T-cell (primary cell): Measurements from ENCODE around the gene APOC3. TPM values are rescaled to one million over a fixed set of nuclear protein-coding genes. Genes with fewer than 3 reads are reported as not detected.

Experiments used
- ATAC-seq, 4 experiments: fragments of 200-7000 bp in 3 of 4; fragments of 150-1000 bp in 1 of 4; cut with Tn5 transposase; replicated peaks in 1 of 4; 1 replicate in 3 of 4; 2 replicates in 1 of 4; pipeline ENCODE4 v1.10.0; 2021; ENCODE audit warnings: moderate library complexity in 3 of 4, mild to moderate bottlenecking in 2 of 4, moderate number of reproducible peaks in 1 of 4
- CTCF ChIA-PET, 2 donors: fragments of 300-600 bp; sonication (Branson Sonifier 250); formaldehyde crosslinking; loops; one replicate each; lab custom pipeline; 2022; ENCODE audit warnings: antibody characterized with exemption in 2 of 2; lab: Charles Lee
- POLR2A ChIA-PET, 2 donors: fragments of 300-600 bp; sonication (Branson Sonifier 250); formaldehyde crosslinking; loops; one replicate each; lab custom pipeline; 2022; ENCODE audit warnings: antibody characterized with exemption in 2 of 2; lab: Charles Lee
- DNase-seq, 35 experiments: peaks; one replicate each; pipeline versions ENCODE4 v3.0.0 to v3.0.0-alpha.2; 2013 to 2023
- H3K27ac ChIP-seq: one replicate; pipeline ENCODE4 v1.5.1; 2013; ENCODE audit warnings: low read length
- H3K27me3 ChIP-seq, 2 experiments: replicated peaks in 1 of 2; 1 replicate in 1 of 2; 2 replicates in 1 of 2; pipeline versions ENCODE4 v1.6.1 to v1.7.0; 2013; ENCODE audit warnings: low read length in 1 of 2, mixed read lengths in 1 of 2; ENCODE audit not compliant: control insufficient read depth in 2 of 2, insufficient read depth in 2 of 2; ENCODE audit errors: extremely low read depth in 1 of 2
- H3K36me3 ChIP-seq, 2 donors: 1 replicate in 1 of 2; 2 replicates in 1 of 2; pipeline versions ENCODE4 v1.6.1 to v1.7.0; 2013; ENCODE audit warnings: low read length in 1 of 2; ENCODE audit not compliant: control insufficient read depth in 2 of 2, insufficient read depth in 1 of 2; ENCODE audit errors: extremely low read depth in 1 of 2
- H3K4me1 ChIP-seq, 2 experiments: 1 replicate in 1 of 2; 2 replicates in 1 of 2; pipeline versions ENCODE4 v1.6.1 to v1.7.0; 2013; ENCODE audit warnings: low read length in 2 of 2, mixed read lengths in 1 of 2; ENCODE audit not compliant: insufficient read depth in 2 of 2, control insufficient read depth in 1 of 2; ENCODE audit errors: extremely low read depth in 1 of 2
- H3K4me3 ChIP-seq, 2 donors: 1 replicate in 1 of 2; 2 replicates in 1 of 2; pipeline versions ENCODE4 v1.5.1 to v1.7.0; 2013; ENCODE audit warnings: mild to moderate bottlenecking in 2 of 2, low read length in 1 of 2, moderate library complexity in 1 of 2; ENCODE audit not compliant: control insufficient read depth in 1 of 2; ENCODE audit errors: extremely low read depth in 1 of 2
- H3K9me3 ChIP-seq: 2 replicates; pipeline ENCODE4 v1.7.0; 2013
- H3K27ac Mint-ChIP-seq, 2 donors: one replicate each; pipeline ENCODE4 v1.8.0; 2020 to 2021; ENCODE audit warnings: mild to moderate bottlenecking in 2 of 2, mixed read lengths in 2 of 2
- H3K27me3 Mint-ChIP-seq, 2 donors: one replicate each; pipeline ENCODE4 v1.8.0; 2021 to 2022; ENCODE audit warnings: mixed read lengths in 2 of 2
- H3K36me3 Mint-ChIP-seq: one replicate; pipeline ENCODE4 v1.8.0; 2021; ENCODE audit warnings: mixed read lengths
- H3K4me1 Mint-ChIP-seq, 3 donors: one replicate each; pipeline ENCODE4 v1.8.0; 2020 to 2022; ENCODE audit warnings: mixed read lengths in 3 of 3, mild to moderate bottlenecking in 1 of 3
- H3K4me3 Mint-ChIP-seq, 3 donors: one replicate each; pipeline ENCODE4 v1.8.0; 2020 to 2022; ENCODE audit warnings: mild to moderate bottlenecking in 3 of 3, mixed read lengths in 3 of 3, moderate library complexity in 3 of 3
- H3K9me3 Mint-ChIP-seq, 3 donors: one replicate each; pipeline ENCODE4 v1.8.0; 2020 to 2022; ENCODE audit warnings: mixed read lengths in 3 of 3
- WGBS: methylation state at CpG from one replicate; pipeline ENCODE4 v1.1.5; 2013; ENCODE audit warnings: missing lambda C conversion rate; ENCODE audit not compliant: insufficient coverage; 5-methylcytosine and 5-hydroxymethylcytosine counted together
- total RNA-seq, 35 experiments: library from RNA in 6 of 35; stranded (reverse) in 6 of 35; fragments of 120-200 nt in 1 of 35; gene quantifications; one replicate each; pipeline versions ENCODE4 v1.2.1 to v1.2.4 and lab custom pipeline; 2013 to 2026

APOC3 gene
- total RNA-seq, 5 donors from 2014 or later (not counting 1 experiment from before 2014, with no cell fraction given), result 3.3 to 4.1 (median 3.7) TPM; not detected in 2

DNA sequence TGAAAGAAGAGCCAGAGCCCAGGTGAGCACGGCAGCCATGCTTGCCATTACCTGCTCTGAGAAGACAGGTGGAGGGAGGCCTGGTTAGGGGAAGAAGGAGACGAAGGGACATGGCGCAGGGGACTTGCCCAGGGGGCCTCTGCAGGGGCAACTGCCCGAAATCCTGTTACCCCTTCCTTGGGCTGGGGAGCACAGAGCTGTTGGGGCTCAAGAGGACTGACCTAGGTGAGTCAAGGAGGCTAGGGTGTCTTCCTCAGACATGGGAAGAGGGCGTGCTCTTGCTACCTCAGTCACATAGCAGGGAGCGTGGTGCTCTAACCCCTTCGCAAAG lies 37.9 kb upstream of the APOC3 start, which contains the start of gene APOA5:
TSS of gene APOA5 (minus strand) at position 67 of the 331 bp plus-strand sequence. CDS start at position 48, 19 bp downstream.
- ChIA-PET CTCF (interaction anchor here (0.5 to 3.0 kb wide), 17 partner anchors 12 to 439 kb away, joined by 3 to 38 read pairs (median 4); partner anchors contain the start of gene SIDT2 (in 1 of the 2)), POLR2A (interaction anchor here (0.7 to 1.5 kb wide), 2 partner anchors 44 to 286 kb away, joined by 3 read pairs; no protein-coding TSS in a partner anchor)
- H3K4me1 ChIP-seq, result peaks cover 6 to 31% of the 10 kb centered on the region in 2 experiments
- H3K4me1 Mint-ChIP-seq, result peaks cover 26 to 31% (median 28%) of the 10 kb centered on the region in 3 donors
- peak within 1 kb of the TSS in 1 of 2 donors; percentile 16 for H3K27ac Mint-ChIP-seq
- no peak for DNase-seq
- no peaks in the 10 kb centered on the region for H3K9me3 ChIP-seq
- H3K27me3 Mint-ChIP-seq, result peaks cover 0 to 4% of the 10 kb centered on the region in 2 donors
- H3K4me3 ChIP-seq, result peak within 1 kb of the TSS in 1 of 2 donors; percentile 40
- H3K36me3 Mint-ChIP-seq, result peaks cover 3% of the 10 kb centered on the region
- peaks cover 0 to 11% of the 10 kb centered on the region in 2 experiments for H3K27me3 ChIP-seq
- 91% methylated on average over 4 of the region's 7 CpGs for WGBS
- no peak within 1 kb of the TSS for H3K27ac ChIP-seq
- peak within 1 kb of the TSS in 2 of 3 donors; percentile 31 to 41 for H3K4me3 Mint-ChIP-seq
- H3K36me3 ChIP-seq, result peaks cover 0 to under 1% of the 10 kb centered on the region in 2 donors
- no peak for ATAC-seq
- no peaks in the 10 kb centered on the region for H3K9me3 Mint-ChIP-seq

- no peak overlapping the region for H3K4me3 ChIP-seq
- H3K27me3 ChIP-seq, result peaks cover 0 to 11% of the 10 kb centered on the region in 2 experiments
- H3K36me3 ChIP-seq, result no peaks in the 10 kb centered on the region
- ChIA-PET CTCF (interaction anchor here (1.2 to 3.0 kb wide), 5 partner anchors 44 to 313 kb away, joined by 3 to 38 read pairs (median 5); no protein-coding TSS in a partner anchor), POLR2A (interaction anchor here in 1 of 2 donors (1.5 kb wide), 1 partner anchor 43 kb away, joined by 3 read pairs; no protein-coding TSS in a partner anchor)
- Mint-ChIP-seq H3K4me3 (no peak overlapping the region), H3K9me3 (no peaks in the 10 kb centered on the region), H3K27me3 (peaks cover 0 to 4% of the 10 kb centered on the region in 2 donors), H3K4me1 (peaks cover 21 to 25% (median 23%) of the 10 kb centered on the region in 3 donors), H3K36me3 (no peaks in the 10 kb centered on the region), H3K27ac (no peak overlapping the region)
- H3K4me1 ChIP-seq, result peaks cover 1 to 26% of the 10 kb centered on the region in 2 experiments
- H3K27ac ChIP-seq, result no peak overlapping the region
- no peaks in the 10 kb centered on the region for H3K9me3 ChIP-seq
- ATAC-seq, result no peak
- DNase-seq, result no peak
- WGBS, result 85% methylated on average over 5 of the region's 8 CpGs
These were observed 37.4 kb upstream of the APOC3 start for GRCh38 chr11:116792144-116792868.

- DNase-seq, result no peak
- H3K4me1 ChIP-seq, result peaks cover 0 to 23% of the 10 kb centered on the region in 2 experiments
- no peak overlapping the region for H3K27ac ChIP-seq
- H3K36me3 Mint-ChIP-seq, result no peaks in the 10 kb centered on the region
- peaks cover 0 to 11% of the 10 kb centered on the region in 2 experiments for H3K27me3 ChIP-seq
- H3K9me3 ChIP-seq, result no peaks in the 10 kb centered on the region
- H3K27me3 Mint-ChIP-seq, result peaks cover 0 to 4% of the 10 kb centered on the region in 2 donors
- no peak overlapping the region for H3K27ac Mint-ChIP-seq
- H3K4me3 ChIP-seq, result no peak overlapping the region
- no peak overlapping the region for H3K4me3 Mint-ChIP-seq
- no peak for ATAC-seq
- peaks cover 17 to 21% (median 19%) of the 10 kb centered on the region in 3 donors for H3K4me1 Mint-ChIP-seq
- whole genome bisulfite sequencing, result 95% methylated on average over 5 of the region's 8 CpGs
- ChIA-PET CTCF (interaction anchor here (0.6 to 1.6 kb wide), 4 partner anchors 43 to 448 kb away, joined by 3 to 5 read pairs (median 4); no protein-coding TSS in a partner anchor), POLR2A (interaction anchor here in 1 of 2 donors (0.6 kb wide), 1 partner anchor 324 kb away, joined by 5 read pairs; no protein-coding TSS in a partner anchor)
- no peaks in the 10 kb centered on the region for H3K9me3 Mint-ChIP-seq
- no peaks in the 10 kb centered on the region for H3K36me3 ChIP-seq
These were observed 36.6 kb upstream of the APOC3 start for GRCh38 chr11:116792869-116793771.

GRCh38 chr11:116793772-116794097 lies 36.0 kb upstream of the APOC3 start:
- Mint-ChIP-seq H3K4me3 (no peak overlapping the region), H3K36me3 (no peaks in the 10 kb centered on the region), H3K9me3 (no peaks in the 10 kb centered on the region), H3K27ac (no peak overlapping the region), H3K27me3 (peaks cover 0 to 4% of the 10 kb centered on the region in 2 donors), H3K4me1 (peaks cover 11 to 15% (median 13%) of the 10 kb centered on the region in 3 donors)
- Histone ChIP-seq H3K27me3 (peaks cover 0 to 11% of the 10 kb centered on the region in 2 experiments), H3K27ac (no peak overlapping the region), H3K4me3 (no peak overlapping the region), H3K36me3 (no peaks in the 10 kb centered on the region), H3K4me1 (peaks cover 0 to 16% of the 10 kb centered on the region in 2 experiments), H3K9me3 (no peaks in the 10 kb centered on the region)
- ATAC-seq (peak in 1 of 4 experiments; percentile 31), DNase-seq (no peak)
- ChIA-PET POLR2A (interaction anchor here in 1 of 2 donors (0.6 kb wide), 1 partner anchor 323 kb away, joined by 5 read pairs; no protein-coding TSS in a partner anchor), CTCF (interaction anchor here in 1 of 2 donors (0.6 to 1.6 kb wide), 3 partner anchors 306 to 448 kb away, joined by 3 to 5 read pairs (median 5); no protein-coding TSS in a partner anchor)
- 100% methylated on average over 1 of the region's 1 CpG for WGBS

DNA sequence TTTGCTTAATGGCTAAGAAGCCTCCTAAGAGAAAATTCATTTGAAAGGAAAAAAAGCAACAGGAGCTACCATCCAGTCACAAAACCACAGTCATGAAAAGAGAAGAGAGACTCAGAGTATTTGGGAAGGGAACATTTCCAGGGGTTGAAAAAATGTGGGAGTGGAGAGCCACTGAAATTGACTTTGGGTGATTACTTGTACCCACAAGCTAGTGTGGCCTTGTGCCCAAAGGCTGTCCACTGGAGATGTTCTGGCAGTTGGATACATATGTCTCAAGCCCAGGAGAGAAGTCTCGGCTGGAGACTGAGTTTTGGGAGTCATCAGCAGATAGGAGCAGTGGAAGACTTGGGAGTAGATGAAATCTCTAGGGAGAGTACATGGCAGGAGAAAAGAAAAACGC lies 34.9 kb upstream of the APOC3 start:
- CTCF ChIA-PET, result interaction anchor here in 1 of 2 donors (0.6 kb wide), 1 partner anchor 191 kb away, joined by 3 read pairs; no protein-coding TSS in a partner anchor
- ATAC-seq, result no peak

More for the DNA sequence above, 34.9 kb upstream of the APOC3 start:
- H3K27ac ChIP-seq, result no peak overlapping the region
- Mint-ChIP-seq H3K9me3 (no peaks in the 10 kb centered on the region), H3K4me3 (no peak overlapping the region), H3K36me3 (no peaks in the 10 kb centered on the region), H3K27me3 (peaks cover 1 to 4% of the 10 kb centered on the region in 2 donors), H3K27ac (no peak overlapping the region), H3K4me1 (peaks cover 7 to 10% (median 10%) of the 10 kb centered on the region in 3 donors)
- no peaks in the 10 kb centered on the region for H3K36me3 ChIP-seq
- no peak for DNase-seq
- H3K4me1 ChIP-seq, result peaks cover 0 to 13% of the 10 kb centered on the region in 2 experiments
- no peak overlapping the region for H3K4me3 ChIP-seq
- no peaks in the 10 kb centered on the region for H3K9me3 ChIP-seq
- WGBS, result 90% methylated on average over 2 of the region's 2 CpGs
- POLR2A ChIA-PET, result no interaction called here
- peaks cover 0 to 11% of the 10 kb centered on the region in 2 experiments for H3K27me3 ChIP-seq
